Lower leg skin (tissue), 3 donors: ENCODE data around the gene RBM20.

Source experiments
- POLR2A ChIP-seq, 2 donors: fragments of 450-650 bp; IDR thresholded peaks; one replicate each; pipeline ENCODE4 v1.6.1; 2016 to 2017; ENCODE audit warnings: antibody characterized with exemption in 2 of 2, mild to moderate bottlenecking in 1 of 2, moderate library complexity in 1 of 2
- TF ChIP-seq, protein P1 (sequence below), 3 donors: fragments of 450-650 bp; IDR thresholded peaks; one replicate each; pipeline ENCODE4 v1.5.1; 2016; ENCODE audit warnings: antibody characterized with exemption in 3 of 3, mild to moderate bottlenecking in 3 of 3, moderate library complexity in 2 of 3

- TF ChIP-seq, protein P1, sequence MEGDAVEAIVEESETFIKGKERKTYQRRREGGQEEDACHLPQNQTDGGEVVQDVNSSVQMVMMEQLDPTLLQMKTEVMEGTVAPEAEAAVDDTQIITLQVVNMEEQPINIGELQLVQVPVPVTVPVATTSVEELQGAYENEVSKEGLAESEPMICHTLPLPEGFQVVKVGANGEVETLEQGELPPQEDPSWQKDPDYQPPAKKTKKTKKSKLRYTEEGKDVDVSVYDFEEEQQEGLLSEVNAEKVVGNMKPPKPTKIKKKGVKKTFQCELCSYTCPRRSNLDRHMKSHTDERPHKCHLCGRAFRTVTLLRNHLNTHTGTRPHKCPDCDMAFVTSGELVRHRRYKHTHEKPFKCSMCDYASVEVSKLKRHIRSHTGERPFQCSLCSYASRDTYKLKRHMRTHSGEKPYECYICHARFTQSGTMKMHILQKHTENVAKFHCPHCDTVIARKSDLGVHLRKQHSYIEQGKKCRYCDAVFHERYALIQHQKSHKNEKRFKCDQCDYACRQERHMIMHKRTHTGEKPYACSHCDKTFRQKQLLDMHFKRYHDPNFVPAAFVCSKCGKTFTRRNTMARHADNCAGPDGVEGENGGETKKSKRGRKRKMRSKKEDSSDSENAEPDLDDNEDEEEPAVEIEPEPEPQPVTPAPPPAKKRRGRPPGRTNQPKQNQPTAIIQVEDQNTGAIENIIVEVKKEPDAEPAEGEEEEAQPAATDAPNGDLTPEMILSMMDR (IDR thresholded peaks at IDR 0.05) = no peak
- TF ChIP-seq POLR2A (IDR thresholded peaks at IDR 0.05) = no peak
Observed at GRCh38 chr10:110618230-110618610, 25.9 kb upstream of the RBM20 start.
